Activated CD8-positive, alpha-beta memory T cell treated with anti-CD3 and anti-CD28 coated beads for 36 hours (primary cell): Measurements from ENCODE around the gene LRRC66. TPM values are rescaled to one million over a fixed set of nuclear protein-coding genes. Genes with fewer than 3 reads are reported as not detected.

Source experiments
- CTCF ChIA-PET: fragments of 350-600 bp; sonication (Branson Sonifier 250); formaldehyde crosslinking; loops from one replicate; lab custom pipeline; 2021; ENCODE audit warnings: antibody characterized with exemption; lab: Charles Lee
- POLR2A ChIA-PET: fragments of 350-600 bp; sonication (Branson Sonifier 250); formaldehyde crosslinking; loops from one replicate; lab custom pipeline; 2021; ENCODE audit warnings: antibody characterized with exemption; lab: Charles Lee
- total RNA-seq, 2 experiments: library from RNA; stranded (reverse); gene quantifications; one replicate each; pipeline ENCODE4 v1.2.3, GENCODE V29; 2021

LRRC66 gene
- total RNA-seq, 2 experiments from 2014 or later: 0.10 TPM; not detected in 1

GRCh38 chr4:52017814-52018213 lies 2.3 kb downstream of the LRRC66 start:
- CTCF ChIA-PET: no interaction called here

GRCh38 chr4:52016981-52017380 lies 3.2 kb downstream of the LRRC66 start:
- POLR2A ChIA-PET: interaction anchor here (0.6 kb wide), 1 partner anchor 31 kb away, joined by 3 read pairs; no protein-coding TSS in a partner anchor
- CTCF ChIA-PET: no interaction called here

More at GRCh38 chr4:52017814-52018213, 2.3 kb downstream of the LRRC66 start:
- POLR2A ChIA-PET: no interaction called here

- CTCF ChIA-PET: no interaction called here
- POLR2A ChIA-PET: no interaction called here
Observed at GRCh38 chr4:52015366-52015765, 4.8 kb downstream of the LRRC66 start.

- ChIA-PET CTCF (no interaction called here), POLR2A (no interaction called here)
Observed at GRCh38 chr4:52014903-52015302, 5.3 kb downstream of the LRRC66 start.

- CTCF ChIA-PET: no interaction called here
- POLR2A ChIA-PET: no interaction called here
Observed at GRCh38 chr4:52012651-52013050, 7.5 kb downstream of the LRRC66 start.

GRCh38 chr4:52010986-52011385 lies 9.2 kb downstream of the LRRC66 start:
- ChIA-PET POLR2A (no interaction called here), CTCF (no interaction called here)

- POLR2A ChIA-PET: no interaction called here
- CTCF ChIA-PET: no interaction called here
Observed at GRCh38 chr4:52006887-52007286, 13.3 kb downstream of the LRRC66 start.

- CTCF ChIA-PET: no interaction called here
- POLR2A ChIA-PET: no interaction called here
Observed at GRCh38 chr4:52005604-52006273, 14.4 kb downstream of the LRRC66 start.

GRCh38 chr4:52004414-52004813 lies 15.7 kb downstream of the LRRC66 start:
- ChIA-PET CTCF (interaction anchor here (0.7 kb wide), 1 partner anchor 1491 kb away, joined by 3 read pairs; no protein-coding TSS in a partner anchor), POLR2A (no interaction called here)

GRCh38 chr4:52001616-52002015 lies 18.5 kb downstream of the LRRC66 start:
- ChIA-PET POLR2A (no interaction called here), CTCF (no interaction called here)

- POLR2A ChIA-PET: no interaction called here
- CTCF ChIA-PET: no interaction called here
Observed at GRCh38 chr4:51999250-51999649, 20.9 kb downstream of the LRRC66 start.

GRCh38 chr4:51998837-51999236 lies 21.3 kb downstream of the LRRC66 start:
- POLR2A ChIA-PET: no interaction called here
- CTCF ChIA-PET: no interaction called here

GRCh38 chr4:51997647-51998046 lies 22.5 kb downstream of the LRRC66 start:
- ChIA-PET POLR2A (no interaction called here), CTCF (no interaction called here)

GRCh38 chr4:51995647-51996220 lies 24.4 kb downstream of the LRRC66 start:
- ChIA-PET POLR2A (no interaction called here), CTCF (no interaction called here)

GRCh38 chr4:51965862-51966261 lies 54.3 kb downstream of the LRRC66 start:
- ChIA-PET POLR2A (no interaction called here), CTCF (no interaction called here)

- POLR2A ChIA-PET: no interaction called here
- CTCF ChIA-PET: no interaction called here
Observed at GRCh38 chr4:51963841-51964517, 56.2 kb downstream of the LRRC66 start.

- POLR2A ChIA-PET: no interaction called here
- CTCF ChIA-PET: no interaction called here
Observed at GRCh38 chr4:51960486-51960885, 59.7 kb downstream of the LRRC66 start.

GRCh38 chr4:51958199-51958968 lies 61.8 kb downstream of the LRRC66 start:
- CTCF ChIA-PET: interaction anchor here (0.6 kb wide), 1 partner anchor 67 kb away, joined by 3 read pairs; no protein-coding TSS in a partner anchor
- POLR2A ChIA-PET: no interaction called here
